HepG2 (cell line): ENCODE measurements around the gene TEAD1. TPM values are rescaled to one million over a fixed set of nuclear protein-coding genes. Genes with fewer than 3 reads are reported as not detected.

Experiments
- ASH2L ChIP-seq: fragments of 300-600, 200-600 bp; sonication (generic); IDR thresholded peaks from 2 replicates; pipeline ENCODE4 v1.7.0; 2017; ENCODE audit warnings: low read depth, mild to moderate bottlenecking, moderate library complexity, mixed read lengths, low read length; ENCODE audit not compliant: insufficient read length
- FLYWCH1 ChIP-seq: sonication (generic); formaldehyde crosslinking; IDR thresholded peaks from 2 replicates; pipeline ENCODE4 v1.8.1; 2023; ENCODE audit warnings: mild to moderate bottlenecking, missing genetic modification reagents
- HNRNPH1 ChIP-seq: fragments of 200-400 bp; formaldehyde crosslinking; optimal IDR thresholded peaks from 2 replicates; pipeline ENCODE3; 2017; ENCODE audit warnings: mild to moderate bottlenecking, low read depth, low read length
- HOXA9 ChIP-seq: sonication (generic); formaldehyde crosslinking; IDR thresholded peaks from 2 replicates; pipeline ENCODE4 v1.8.1; 2022; ENCODE audit warnings: missing genetic modification reagents, mild to moderate bottlenecking, moderate library complexity, borderline replicate concordance
- KDM4B ChIP-seq: sonication (generic); formaldehyde crosslinking; IDR thresholded peaks from 2 replicates; pipeline ENCODE4 v1.4.0; 2020; ENCODE audit warnings: missing genetic modification reagents
- MAFF ChIP-seq: IDR thresholded peaks from 2 replicates; pipeline ENCODE4 v1.6.1; 2011; ENCODE audit warnings: low read depth, low read length, improper control_type of control experiment
- RFX3 ChIP-seq: IDR thresholded peaks from 2 replicates; pipeline ENCODE4 v1.6.1; 2016; ENCODE audit warnings: missing biosample characterization, missing genetic modification reagents
- ZNF558 ChIP-seq: sonication (generic); formaldehyde crosslinking; IDR thresholded peaks from 2 replicates; pipeline ENCODE4 v1.9.0; 2022; ENCODE audit warnings: mild to moderate bottlenecking, missing genetic modification reagents, borderline replicate concordance
- ZNF629 ChIP-seq: sonication (generic); formaldehyde crosslinking; conservative IDR thresholded peaks from 2 replicates; pipeline ENCODE4 v1.5.0; 2020; ENCODE audit warnings: missing genetic modification reagents
- ZNF724P ChIP-seq: sonication (generic); formaldehyde crosslinking; IDR thresholded peaks from 2 replicates; pipeline ENCODE4 v1.8.0; 2022; ENCODE audit warnings: missing genetic modification reagents, borderline replicate concordance
- ZNF841 ChIP-seq: sonication (generic); formaldehyde crosslinking; IDR thresholded peaks from 2 replicates; pipeline ENCODE4 v1.8.1; 2023; ENCODE audit warnings: missing genetic modification reagents, borderline replicate concordance
- polyA plus RNA-seq, 8 experiments: library from polyadenylated mRNA; depleted of rRNA in 3 of 8; stranded (reverse) in 7 of 8; unstranded in 1 of 8; fragments of >200 nt; fragmentation: Illumina TruSeq in 4 of 8; extraction: Trizol in 4 of 8; gene quantifications; 2 replicates each; pipeline versions ENCODE4 v1.2.1 to v1.2.3, GENCODE V29; 2011 to 2016; ENCODE audit warnings: low read depth in 4 of 8, missing spikeins in 1 of 8, mixed read lengths in 1 of 8; ENCODE audit not compliant: insufficient read depth in 1 of 8
- total RNA-seq, 5 experiments: library from RNA; depleted of rRNA; stranded (reverse); fragments of >200 nt; fragmentation: Illumina TruSeq; extraction: Trizol; gene quantifications; 2 replicates each; pipeline ENCODE4 v1.2.3, GENCODE V29; 2016; ENCODE audit warnings: low read depth in 1 of 5
- TF ChIP-seq, protein P1 (sequence below), 2 experiments: fragments of 450-650 bp in 1 of 2; sonication (generic) in 1 of 2; formaldehyde crosslinking in 1 of 2; IDR thresholded peaks; 2 replicates each; pipeline versions ENCODE4 v1.6.1 to v1.8.0; 2016 to 2022; ENCODE audit warnings: antibody characterized with exemption in 1 of 2, mild to moderate bottlenecking in 1 of 2, missing genetic modification reagents in 1 of 2
- TF ChIP-seq, protein P2 (sequence below), 2 experiments: sonication (generic) in 1 of 2; formaldehyde crosslinking in 1 of 2; IDR thresholded peaks; 2 replicates each; pipeline versions ENCODE4 v1.4.0 to v1.6.1; 2016 to 2020; ENCODE audit warnings: borderline replicate concordance in 1 of 2, low read depth in 1 of 2, mild to moderate bottlenecking in 1 of 2, missing genetic modification reagents in 1 of 2

The TEAD1 gene
- total and polyA plus RNA-seq, 2 of the 13 experiments (the other 11 are each of a cell fraction or from before 2014, with no cell fraction given) = 20.1 to 30.5 TPM

DNA sequence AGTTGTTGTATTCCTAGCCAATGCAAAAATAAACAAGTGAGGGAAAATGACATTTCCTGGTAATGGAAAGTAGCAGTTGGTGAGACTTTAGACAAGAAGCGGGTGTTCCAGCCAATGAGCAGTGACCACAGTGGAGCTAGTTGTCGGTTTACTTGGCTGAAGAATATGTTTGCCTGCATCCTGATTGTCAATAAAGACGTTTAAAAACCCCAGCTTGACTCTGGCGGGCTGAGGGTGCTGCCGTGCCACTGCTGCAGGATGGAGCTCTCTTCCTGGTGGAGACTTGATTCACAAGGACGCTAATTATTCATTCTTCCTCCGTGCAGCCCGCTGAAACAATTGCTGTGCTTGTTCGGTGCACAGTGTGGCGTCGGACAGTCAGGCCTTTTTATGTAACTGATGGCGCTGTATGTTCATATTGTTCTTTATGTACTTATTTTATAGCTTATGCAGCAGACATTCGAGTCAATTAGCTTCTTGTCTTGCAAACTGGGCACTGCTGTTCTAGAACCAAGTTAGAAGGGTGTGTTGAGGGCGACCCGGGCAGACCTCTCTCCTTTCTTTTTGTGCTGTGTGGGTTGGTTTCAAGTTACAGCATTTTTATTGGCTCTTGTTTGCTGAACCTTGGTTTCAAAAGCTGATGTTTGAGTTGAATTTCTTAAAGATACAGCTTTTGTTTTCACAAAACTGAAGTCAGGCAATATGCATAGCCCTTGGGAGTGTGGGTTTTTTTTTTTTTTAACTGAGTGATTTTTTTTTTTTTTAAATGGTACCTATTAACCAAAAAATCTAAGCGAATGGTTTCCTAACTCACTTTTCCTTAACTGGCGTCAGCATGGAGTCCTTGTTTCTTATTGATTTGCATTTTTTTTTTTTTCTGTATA lies 153.9 kb downstream of the TEAD1 start (continued):
- TF ChIP-seq, protein P1, sequence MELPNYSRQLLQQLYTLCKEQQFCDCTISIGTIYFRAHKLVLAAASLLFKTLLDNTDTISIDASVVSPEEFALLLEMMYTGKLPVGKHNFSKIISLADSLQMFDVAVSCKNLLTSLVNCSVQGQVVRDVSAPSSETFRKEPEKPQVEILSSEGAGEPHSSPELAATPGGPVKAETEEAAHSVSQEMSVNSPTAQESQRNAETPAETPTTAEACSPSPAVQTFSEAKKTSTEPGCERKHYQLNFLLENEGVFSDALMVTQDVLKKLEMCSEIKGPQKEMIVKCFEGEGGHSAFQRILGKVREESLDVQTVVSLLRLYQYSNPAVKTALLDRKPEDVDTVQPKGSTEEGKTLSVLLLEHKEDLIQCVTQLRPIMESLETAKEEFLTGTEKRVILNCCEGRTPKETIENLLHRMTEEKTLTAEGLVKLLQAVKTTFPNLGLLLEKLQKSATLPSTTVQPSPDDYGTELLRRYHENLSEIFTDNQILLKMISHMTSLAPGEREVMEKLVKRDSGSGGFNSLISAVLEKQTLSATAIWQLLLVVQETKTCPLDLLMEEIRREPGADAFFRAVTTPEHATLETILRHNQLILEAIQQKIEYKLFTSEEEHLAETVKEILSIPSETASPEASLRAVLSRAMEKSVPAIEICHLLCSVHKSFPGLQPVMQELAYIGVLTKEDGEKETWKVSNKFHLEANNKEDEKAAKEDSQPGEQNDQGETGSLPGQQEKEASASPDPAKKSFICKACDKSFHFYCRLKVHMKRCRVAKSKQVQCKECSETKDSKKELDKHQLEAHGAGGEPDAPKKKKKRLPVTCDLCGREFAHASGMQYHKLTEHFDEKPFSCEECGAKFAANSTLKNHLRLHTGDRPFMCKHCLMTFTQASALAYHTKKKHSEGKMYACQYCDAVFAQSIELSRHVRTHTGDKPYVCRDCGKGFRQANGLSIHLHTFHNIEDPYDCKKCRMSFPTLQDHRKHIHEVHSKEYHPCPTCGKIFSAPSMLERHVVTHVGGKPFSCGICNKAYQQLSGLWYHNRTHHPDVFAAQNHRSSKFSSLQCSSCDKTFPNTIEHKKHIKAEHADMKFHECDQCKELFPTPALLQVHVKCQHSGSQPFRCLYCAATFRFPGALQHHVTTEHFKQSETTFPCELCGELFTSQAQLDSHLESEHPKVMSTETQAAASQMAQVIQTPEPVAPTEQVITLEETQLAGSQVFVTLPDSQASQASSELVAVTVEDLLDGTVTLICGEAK (IDR thresholded peaks at IDR 0.05) = no peak
- TF ChIP-seq, protein P1 (CRISPR knock-in tag; IDR thresholded peaks at IDR 0.05) = peak; percentile 96
- TF ChIP-seq ZNF724P (CRISPR knock-in tag) (no peak), FLYWCH1 (no peak), MAFF (0 out of 2 replicates have a peak, but pooled peaks have one; percentile 3), HOXA9 (CRISPR knock-in tag) (no peak), ZNF629 (CRISPR knock-in tag) (no peak), ZNF841 (CRISPR knock-in tag) (no peak), ASH2L (peak; percentile 71), HNRNPH1 (no peak), ZNF558 (CRISPR knock-in tag) (no peak), KDM4B (CRISPR knock-in tag) (no peak), RFX3 (CRISPR knock-in tag) (no peak)
- TF ChIP-seq, protein P2, sequence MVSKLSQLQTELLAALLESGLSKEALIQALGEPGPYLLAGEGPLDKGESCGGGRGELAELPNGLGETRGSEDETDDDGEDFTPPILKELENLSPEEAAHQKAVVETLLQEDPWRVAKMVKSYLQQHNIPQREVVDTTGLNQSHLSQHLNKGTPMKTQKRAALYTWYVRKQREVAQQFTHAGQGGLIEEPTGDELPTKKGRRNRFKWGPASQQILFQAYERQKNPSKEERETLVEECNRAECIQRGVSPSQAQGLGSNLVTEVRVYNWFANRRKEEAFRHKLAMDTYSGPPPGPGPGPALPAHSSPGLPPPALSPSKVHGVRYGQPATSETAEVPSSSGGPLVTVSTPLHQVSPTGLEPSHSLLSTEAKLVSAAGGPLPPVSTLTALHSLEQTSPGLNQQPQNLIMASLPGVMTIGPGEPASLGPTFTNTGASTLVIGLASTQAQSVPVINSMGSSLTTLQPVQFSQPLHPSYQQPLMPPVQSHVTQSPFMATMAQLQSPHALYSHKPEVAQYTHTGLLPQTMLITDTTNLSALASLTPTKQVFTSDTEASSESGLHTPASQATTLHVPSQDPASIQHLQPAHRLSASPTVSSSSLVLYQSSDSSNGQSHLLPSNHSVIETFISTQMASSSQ (IDR thresholded peaks at IDR 0.05; ENCODE audit: low read depth) = no peak
- TF ChIP-seq, protein P2 (CRISPR knock-in tag; IDR thresholded peaks at IDR 0.05; ENCODE audit: borderline replicate concordance) = no peak
